ENCODE data around the gene APOE.
"Not testable (repeated sequence)": the region's sequence is repeated elsewhere in the genome, so short reads cannot be mapped to it uniquely, and the experiment has no call there.

Gene APOE

DNA sequence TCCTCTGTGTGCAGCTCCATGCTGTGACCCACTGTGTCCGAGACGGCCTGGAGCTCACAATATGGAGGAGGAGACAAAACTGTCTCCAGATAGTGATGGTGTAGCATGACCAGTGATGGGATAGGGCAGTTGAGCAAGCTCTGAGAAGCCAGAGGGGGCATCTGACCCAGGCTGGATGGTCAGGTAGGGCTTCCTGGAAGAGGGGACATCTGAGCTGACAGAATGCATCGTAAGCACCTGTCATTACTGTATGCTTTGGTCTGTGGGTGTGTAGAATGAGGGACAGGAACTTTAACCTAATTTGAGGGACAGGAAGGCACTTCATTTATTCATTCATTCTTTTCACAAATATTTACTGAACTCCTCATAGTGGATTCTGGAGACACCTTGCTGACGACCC is 21.0 kb upstream of the APOE start:
- Histone ChIP-seq H3K9me3 (replicated peaks in 1 of 2; ENCODE audit: control insufficient read depth in 2 of 2, insufficient read depth in 1 of 2, low read depth in 1 of 2, low read length in 2 of 2) (no peaks in the 10 kb centered on the region), H3K27me3 (ENCODE audit: control insufficient read depth in 3 of 3, insufficient read depth in 3 of 3, low read depth in 1 of 3, low read length in 3 of 3) (no peaks in the 10 kb centered on the region), H2BK120ac (ENCODE audit: low read depth, low read length) (no peak overlapping the region), H2BK5ac (ENCODE audit: low read length) (no peak overlapping the region), H3K79me1 (ENCODE audit: low read depth, low read length) (peaks cover 3% of the 10 kb centered on the region), H2AFZ (ENCODE audit: low read length) (no peak overlapping the region), H4K91ac (ENCODE audit: low read depth, low read length, poor library complexity) (no peak overlapping the region), H3K23ac (ENCODE audit: low read depth, low read length, poor library complexity) (no peak overlapping the region), H3K27ac (replicated peaks; ENCODE audit: low read length) (no peak overlapping the region), H3K4me2 (ENCODE audit: insufficient read depth, low read length, poor library complexity, severe bottlenecking) (no peak overlapping the region), H3K9ac (ENCODE audit: low read depth, low read length, poor library complexity) (no peak overlapping the region), H3K14ac (ENCODE audit: low read length) (no peak overlapping the region), H4K8ac (ENCODE audit: low read depth, low read length) (no peak overlapping the region), H3K36me3 (replicated peaks in 1 of 2; ENCODE audit: control insufficient read depth in 2 of 2, insufficient read depth in 2 of 2, low read length in 2 of 2) (peaks cover 45 to 64% of the 10 kb centered on the region in 2 donors), H2BK12ac (ENCODE audit: low read length) (no peak overlapping the region), H2AK5ac (ENCODE audit: low read depth, low read length) (no peak overlapping the region), H2BK15ac (ENCODE audit: low read length) (no peak overlapping the region), H3K4ac (ENCODE audit: low read length) (no peak overlapping the region), H3K4me1 (ENCODE audit: control insufficient read depth in 2 of 2, insufficient read depth in 1 of 2, low read depth in 1 of 2, low read length in 2 of 2) (peaks cover 0 to under 1% of the 10 kb centered on the region in 2 donors), H3K4me3 (ENCODE audit: low read length in 2 of 2) (no peak overlapping the region), H3K18ac (ENCODE audit: low read length) (no peak overlapping the region)
- no CpG with 5 or more reads among the region's 4 CpGs for WGBS, 2 donors (ENCODE audit: extremely low coverage in 2 of 2, insufficient read length in 2 of 2, insufficient replicate concordance in 1 of 2)
- DNase-seq (ENCODE audit: low spot score) = no peak

DNA sequence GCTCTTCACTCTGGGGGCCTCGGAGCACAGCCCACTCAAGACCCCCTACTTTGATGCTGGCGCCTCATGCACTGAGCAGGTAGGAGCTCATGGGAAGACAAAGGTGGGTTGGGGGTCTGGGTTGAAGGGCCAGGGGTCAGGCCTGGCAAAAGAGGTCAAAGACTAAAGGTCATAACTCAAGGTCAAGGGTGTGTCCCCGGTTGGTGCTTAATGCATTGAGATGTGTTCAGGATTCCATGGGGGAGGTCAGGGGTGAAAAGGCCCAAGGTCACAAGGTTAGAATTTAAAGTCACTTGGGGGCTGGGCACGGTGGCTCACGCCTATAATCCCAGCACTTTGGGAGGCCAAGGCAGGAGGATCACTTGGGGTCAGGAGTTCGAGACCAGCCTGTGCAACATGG is 19.5 kb upstream of the APOE start:
- peaks cover 2 to 3% of the 10 kb centered on the region in 2 donors for H3K4me1 ChIP-seq (ENCODE audit: control insufficient read depth in 2 of 2, insufficient read depth in 1 of 2, low read depth in 1 of 2, low read length in 2 of 2)
- H2BK15ac ChIP-seq (ENCODE audit: low read length) = no peak overlapping the region
- H3K4ac ChIP-seq (ENCODE audit: low read length) = no peak overlapping the region
- no peak overlapping the region for H3K9ac ChIP-seq (ENCODE audit: low read depth, low read length, poor library complexity)
- no peak overlapping the region for H4K8ac ChIP-seq (ENCODE audit: low read depth, low read length)
- peaks cover 2% of the 10 kb centered on the region for H3K79me1 ChIP-seq (ENCODE audit: low read depth, low read length)
- H2AK5ac ChIP-seq (ENCODE audit: low read depth, low read length) = no peak overlapping the region
- no peak overlapping the region for H2BK12ac ChIP-seq (ENCODE audit: low read length)
- no peak overlapping the region for H2BK5ac ChIP-seq (ENCODE audit: low read length)
- peaks cover 37 to 60% of the 10 kb centered on the region in 2 donors for H3K36me3 ChIP-seq (replicated peaks in 1 of 2; ENCODE audit: control insufficient read depth in 2 of 2, insufficient read depth in 2 of 2, low read length in 2 of 2)
- no peaks in the 10 kb centered on the region for H3K27me3 ChIP-seq (ENCODE audit: control insufficient read depth in 3 of 3, insufficient read depth in 3 of 3, low read depth in 1 of 3, low read length in 3 of 3)
- H3K23ac ChIP-seq (ENCODE audit: low read depth, low read length, poor library complexity) = no peak overlapping the region
- DNase-seq (ENCODE audit: low spot score) = no peak
- H3K27ac ChIP-seq (replicated peaks; ENCODE audit: low read length) = no peak overlapping the region
- no peak overlapping the region for H3K18ac ChIP-seq (ENCODE audit: low read length)
- no peak overlapping the region for H2BK120ac ChIP-seq (ENCODE audit: low read depth, low read length)
- H3K4me2 ChIP-seq (ENCODE audit: insufficient read depth, low read length, poor library complexity, severe bottlenecking) = no peak overlapping the region
- H3K14ac ChIP-seq (ENCODE audit: low read length) = no peak overlapping the region
- no peak overlapping the region for H4K91ac ChIP-seq (ENCODE audit: low read depth, low read length, poor library complexity)
- no peak overlapping the region for H3K4me3 ChIP-seq (ENCODE audit: low read length in 2 of 2)
- H2AFZ ChIP-seq (ENCODE audit: low read length) = no peak overlapping the region
- no peaks in the 10 kb centered on the region for H3K9me3 ChIP-seq (replicated peaks in 1 of 2; ENCODE audit: control insufficient read depth in 2 of 2, insufficient read depth in 1 of 2, low read depth in 1 of 2, low read length in 2 of 2)
- no CpG with 5 or more reads among the region's 6 CpGs for WGBS, 2 donors (ENCODE audit: extremely low coverage in 2 of 2, insufficient read length in 2 of 2, insufficient replicate concordance in 1 of 2)

DNA sequence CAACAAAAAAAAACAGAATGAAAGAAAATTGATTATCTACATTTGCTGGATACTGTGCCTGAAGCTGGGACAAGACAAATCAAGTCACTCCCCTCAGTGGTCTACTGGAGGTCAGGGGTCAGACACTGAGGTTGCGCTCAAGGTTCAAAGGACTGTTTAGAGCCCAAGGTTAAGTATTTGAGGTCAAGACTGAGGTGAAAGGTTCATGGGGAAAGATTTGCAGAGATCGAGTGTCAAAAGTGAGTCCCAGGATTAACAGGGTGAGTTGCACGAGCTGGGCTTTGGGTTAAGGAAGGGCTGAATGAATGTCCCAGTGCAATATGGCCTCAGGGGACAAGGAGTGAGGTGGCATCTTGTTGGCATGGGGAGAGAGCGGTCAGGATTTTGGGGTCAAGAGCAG is 17.9 kb upstream of the APOE start:
- Histone ChIP-seq H3K14ac (ENCODE audit: low read length) (no peak overlapping the region), H2BK5ac (ENCODE audit: low read length) (no peak overlapping the region), H3K9ac (ENCODE audit: low read depth, low read length, poor library complexity) (no peak overlapping the region), H2BK12ac (ENCODE audit: low read length) (no peak overlapping the region), H3K4ac (ENCODE audit: low read length) (no peak overlapping the region), H3K36me3 (replicated peaks in 1 of 2; ENCODE audit: control insufficient read depth in 2 of 2, insufficient read depth in 2 of 2, low read length in 2 of 2) (peaks cover 35 to 61% of the 10 kb centered on the region in 2 donors), H3K79me1 (ENCODE audit: low read depth, low read length) (peaks cover 5% of the 10 kb centered on the region), H4K91ac (ENCODE audit: low read depth, low read length, poor library complexity) (no peak overlapping the region), H2AFZ (ENCODE audit: low read length) (no peak overlapping the region), H2BK120ac (ENCODE audit: low read depth, low read length) (no peak overlapping the region), H3K27ac (replicated peaks; ENCODE audit: low read length) (no peak overlapping the region), H3K4me1 (ENCODE audit: control insufficient read depth in 2 of 2, insufficient read depth in 1 of 2, low read depth in 1 of 2, low read length in 2 of 2) (peaks cover 11 to 12% of the 10 kb centered on the region in 2 donors), H3K4me3 (ENCODE audit: low read length in 2 of 2) (no peak overlapping the region), H2AK5ac (ENCODE audit: low read depth, low read length) (no peak overlapping the region), H3K4me2 (ENCODE audit: insufficient read depth, low read length, poor library complexity, severe bottlenecking) (no peak overlapping the region), H3K23ac (ENCODE audit: low read depth, low read length, poor library complexity) (no peak overlapping the region), H3K18ac (ENCODE audit: low read length) (no peak overlapping the region), H4K8ac (ENCODE audit: low read depth, low read length) (no peak overlapping the region), H3K27me3 (ENCODE audit: control insufficient read depth in 3 of 3, insufficient read depth in 3 of 3, low read depth in 1 of 3, low read length in 3 of 3) (no peaks in the 10 kb centered on the region), H2BK15ac (ENCODE audit: low read length) (no peak overlapping the region), H3K9me3 (replicated peaks in 1 of 2; ENCODE audit: control insufficient read depth in 2 of 2, insufficient read depth in 1 of 2, low read depth in 1 of 2, low read length in 2 of 2) (no peaks in the 10 kb centered on the region)
- WGBS, 2 donors (ENCODE audit: extremely low coverage in 2 of 2, insufficient read length in 2 of 2, insufficient replicate concordance in 1 of 2) = no CpG with 5 or more reads among the region's 4 CpGs
- DNase-seq (ENCODE audit: low spot score) = no peak

DNA sequence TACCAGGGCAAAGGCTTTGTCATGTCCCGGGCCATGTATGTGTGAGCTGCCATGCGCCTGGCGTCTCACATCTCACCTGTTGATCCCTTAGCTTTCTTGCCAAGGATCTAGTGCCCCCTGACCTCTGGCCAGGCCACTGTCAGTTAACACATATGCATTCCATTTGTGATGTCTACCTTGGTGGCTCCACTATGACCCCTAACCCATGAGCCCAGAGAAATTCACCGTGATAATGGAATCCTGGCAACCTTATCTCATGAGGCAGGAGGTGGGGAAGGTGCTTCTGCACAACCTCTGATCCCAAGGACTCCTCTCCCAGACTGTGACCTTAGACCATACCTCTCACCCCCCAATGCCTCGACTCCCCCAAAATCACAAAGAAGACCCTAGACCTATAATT is 17.3 kb upstream of the APOE start:
- H3K27ac ChIP-seq (replicated peaks; ENCODE audit: low read length); H3K4ac ChIP-seq (ENCODE audit: low read length); H3K9ac ChIP-seq (ENCODE audit: low read depth, low read length, poor library complexity); H3K27me3 ChIP-seq (ENCODE audit: control insufficient read depth in 3 of 3, insufficient read depth in 3 of 3, low read depth in 1 of 3, low read length in 3 of 3); H2BK15ac ChIP-seq (ENCODE audit: low read length); H3K4me2 ChIP-seq (ENCODE audit: insufficient read depth, low read length, poor library complexity, severe bottlenecking); H4K8ac ChIP-seq (ENCODE audit: low read depth, low read length); H2BK5ac ChIP-seq (ENCODE audit: low read length); H2BK12ac ChIP-seq (ENCODE audit: low read length); H3K79me1 ChIP-seq (ENCODE audit: low read depth, low read length); H3K14ac ChIP-seq (ENCODE audit: low read length); H3K18ac ChIP-seq (ENCODE audit: low read length); H4K91ac ChIP-seq (ENCODE audit: low read depth, low read length, poor library complexity); H2BK120ac ChIP-seq (ENCODE audit: low read depth, low read length); H2AFZ ChIP-seq (ENCODE audit: low read length); DNase-seq (ENCODE audit: low spot score); H2AK5ac ChIP-seq (ENCODE audit: low read depth, low read length); H3K9me3 ChIP-seq (replicated peaks in 1 of 2; ENCODE audit: control insufficient read depth in 2 of 2, insufficient read depth in 1 of 2, low read depth in 1 of 2, low read length in 2 of 2); H3K23ac ChIP-seq (ENCODE audit: low read depth, low read length, poor library complexity); H3K4me3 ChIP-seq (ENCODE audit: low read length in 2 of 2): not testable (repeated sequence)
- peaks cover 11 to 12% of the 10 kb centered on the region in 2 donors for H3K4me1 ChIP-seq (ENCODE audit: control insufficient read depth in 2 of 2, insufficient read depth in 1 of 2, low read depth in 1 of 2, low read length in 2 of 2)
- WGBS, 2 donors (ENCODE audit: extremely low coverage in 2 of 2, insufficient read length in 2 of 2, insufficient replicate concordance in 1 of 2) = no CpG with 5 or more reads among the region's 5 CpGs
- peaks cover 42 to 64% of the 10 kb centered on the region in 2 donors for H3K36me3 ChIP-seq (replicated peaks in 1 of 2; ENCODE audit: control insufficient read depth in 2 of 2, insufficient read depth in 2 of 2, low read length in 2 of 2)

Data from neuronal stem cell (in vitro differentiated cells).